Measurements from ENCODE around the gene ITGA2B.
"Not testable (repeated sequence)": the region's sequence is repeated elsewhere in the genome, so short reads cannot be mapped to it uniquely, and the experiment has no call there.

Gene ITGA2B

GRCh38 chr17:44351961-44352827 lies 37.3 kb downstream of the ITGA2B start:
- DNase-seq (ENCODE audit: low read depth in 2 of 2), result no peak

- DNase-seq (ENCODE audit: low read depth in 2 of 2), result no peak
Measured at GRCh38 chr17:44351464-44351863, 38.0 kb downstream of the ITGA2B start.

GRCh38 chr17:44350733-44351226 lies 38.7 kb downstream of the ITGA2B start:
- peak; percentile 66 for DNase-seq (ENCODE audit: low read depth in 2 of 2)

GRCh38 chr17:44349553-44350070 lies 39.8 kb downstream of the ITGA2B start:
- no peak for DNase-seq (ENCODE audit: low read depth in 2 of 2)

GRCh38 chr17:44348988-44349364 lies 40.5 kb downstream of the ITGA2B start:
- DNase-seq (ENCODE audit: low read depth in 2 of 2), result no peak

- DNase-seq (ENCODE audit: low read depth in 2 of 2), result no peak
Measured at GRCh38 chr17:44348234-44348987, 41.0 kb downstream of the ITGA2B start.

GRCh38 chr17:44347206-44348055 lies 42.0 kb downstream of the ITGA2B start:
- not testable (repeated sequence) for DNase-seq (ENCODE audit: low read depth in 2 of 2)

GRCh38 chr17:44346064-44346844 lies 43.2 kb downstream of the ITGA2B start:
- no peak for DNase-seq (ENCODE audit: low read depth in 2 of 2)

GRCh38 chr17:44345454-44346026 lies 43.9 kb downstream of the ITGA2B start:
- no peak for DNase-seq (ENCODE audit: low read depth in 2 of 2)

GRCh38 chr17:44344939-44345453 lies 44.5 kb downstream of the ITGA2B start, which contains the start of gene GRN:
Gene GRN (plus strand): TSS chr17:44345302. CDS start chr17:44349165, 3,863 bp downstream.
- DNase-seq (ENCODE audit: low read depth in 2 of 2), result peak; percentile 63 to 78

GRCh38 chr17:44343510-44344209 lies 45.8 kb downstream of the ITGA2B start:
- no peak for DNase-seq (ENCODE audit: low read depth in 2 of 2)

- not testable (repeated sequence) for DNase-seq (ENCODE audit: low read depth in 2 of 2)
Measured at GRCh38 chr17:44340553-44340952, 48.9 kb downstream of the ITGA2B start.

GRCh38 chr17:44338702-44339101 lies 50.7 kb downstream of the ITGA2B start:
- no peak for DNase-seq (ENCODE audit: low read depth in 2 of 2)

- DNase-seq (ENCODE audit: low read depth in 2 of 2), result no peak
Measured at GRCh38 chr17:44335968-44336367, 53.5 kb downstream of the ITGA2B start.

GRCh38 chr17:44335564-44335963 lies 53.9 kb downstream of the ITGA2B start:
- no peak for DNase-seq (ENCODE audit: low read depth in 2 of 2)

GRCh38 chr17:44334727-44335126 lies 54.7 kb downstream of the ITGA2B start:
- no peak for DNase-seq (ENCODE audit: low read depth in 2 of 2)

GRCh38 chr17:44334315-44334714 lies 55.1 kb downstream of the ITGA2B start:
- DNase-seq (ENCODE audit: low read depth in 2 of 2), result no peak

- no peak for DNase-seq (ENCODE audit: low read depth in 2 of 2)
Measured at GRCh38 chr17:44333371-44333770, 56.1 kb downstream of the ITGA2B start.

GRCh38 chr17:44331249-44331760 lies 58.1 kb downstream of the ITGA2B start:
- peak in 1 of 2 donors; percentile 48 for DNase-seq (ENCODE audit: low read depth in 2 of 2)
